HEK293 (cell line): ENCODE results near the gene PNPO.

Source experiments
- FEZF1 ChIP-seq: fragments of 450-650 bp; formaldehyde crosslinking; IDR thresholded peaks from 2 replicates; pipeline ENCODE4 v1.5.1; 2016; ENCODE audit warnings: missing biosample characterization, missing genetic modification characterization
- KLF1 ChIP-seq: fragments of 450-650 bp; formaldehyde crosslinking; IDR thresholded peaks from 2 replicates; pipeline ENCODE4 v1.5.1; 2016; ENCODE audit warnings: missing biosample characterization, missing genetic modification characterization
- KLF10 ChIP-seq: fragments of 450-650 bp; IDR thresholded peaks from 2 replicates; pipeline ENCODE4 v1.5.1; 2018; ENCODE audit warnings: missing biosample characterization, mild to moderate bottlenecking, missing genetic modification characterization
- MZF1 ChIP-seq: fragments of 450-650 bp; formaldehyde crosslinking; IDR thresholded peaks from 2 replicates; pipeline ENCODE4 v1.5.1; 2017; ENCODE audit warnings: missing biosample characterization, missing genetic modification characterization, borderline replicate concordance
- SCRT1 ChIP-seq: fragments of 450-650 bp; formaldehyde crosslinking; IDR thresholded peaks from 2 replicates; pipeline ENCODE4 v1.5.1; 2016; ENCODE audit warnings: missing biosample characterization, missing genetic modification characterization, borderline replicate concordance
- SP7 ChIP-seq: fragments of 450-650 bp; formaldehyde crosslinking; IDR thresholded peaks from 2 replicates; pipeline ENCODE4 v1.5.1; 2016; ENCODE audit warnings: missing biosample characterization, missing genetic modification characterization
- YY1 ChIP-seq: fragments of 450-650 bp; formaldehyde crosslinking; IDR thresholded peaks from 2 replicates; pipeline ENCODE4 v1.5.1; 2018; ENCODE audit warnings: missing biosample characterization, missing genetic modification characterization
- YY2 ChIP-seq: fragments of 450-650 bp; formaldehyde crosslinking; IDR thresholded peaks from 2 replicates; pipeline ENCODE4 v1.5.1; 2016; ENCODE audit warnings: missing biosample characterization, missing genetic modification characterization
- ZBTB10 ChIP-seq: fragments of 450-650 bp; formaldehyde crosslinking; IDR thresholded peaks from 2 replicates; pipeline ENCODE4 v1.5.1; 2016; ENCODE audit warnings: missing biosample characterization, missing genetic modification characterization
- ZBTB20 ChIP-seq: fragments of 450-650 bp; formaldehyde crosslinking; IDR thresholded peaks from 2 replicates; pipeline ENCODE4 v1.5.1; 2016; ENCODE audit warnings: missing biosample characterization, missing genetic modification characterization
- ZBTB48 ChIP-seq: fragments of 450-650 bp; formaldehyde crosslinking; IDR thresholded peaks from 2 replicates; pipeline ENCODE4 v1.5.1; 2016; ENCODE audit warnings: missing biosample characterization, missing genetic modification characterization
- ZBTB8A ChIP-seq: fragments of 450-650 bp; formaldehyde crosslinking; IDR thresholded peaks from 2 replicates; pipeline ENCODE4 v1.5.1; 2016; ENCODE audit warnings: missing biosample characterization, missing genetic modification characterization
- ZFP3 ChIP-seq: fragments of 450-650 bp; formaldehyde crosslinking; IDR thresholded peaks from 2 replicates; pipeline ENCODE4 v1.5.1; 2016; ENCODE audit warnings: low read depth, missing biosample characterization, missing genetic modification characterization
- ZNF112 ChIP-seq: fragments of 450-650 bp; formaldehyde crosslinking; IDR thresholded peaks from 2 replicates; pipeline ENCODE4 v1.5.0; 2017; ENCODE audit warnings: missing biosample characterization, missing genetic modification characterization
- ZNF175 ChIP-seq: fragments of 450-650 bp; formaldehyde crosslinking; IDR thresholded peaks from 2 replicates; pipeline ENCODE4 v1.5.1; 2016; ENCODE audit warnings: missing biosample characterization, missing genetic modification characterization
- ZNF184 ChIP-seq: fragments of 450-650 bp; IDR thresholded peaks from 2 replicates; pipeline ENCODE4 v1.5.1; 2018; ENCODE audit warnings: missing biosample characterization, mild to moderate bottlenecking, missing genetic modification characterization
- ZNF211 ChIP-seq: fragments of 450-650 bp; formaldehyde crosslinking; IDR thresholded peaks from 2 replicates; pipeline ENCODE4 v1.5.1; 2016; ENCODE audit warnings: low read depth, missing biosample characterization, missing genetic modification characterization
- ZNF274 ChIP-seq, 2 experiments: fragments of 200-500 bp in 1 of 2; fragments of 450-650 bp in 1 of 2; sonication (Bioruptor generic) in 1 of 2; formaldehyde crosslinking in 1 of 2; IDR thresholded peaks; 2 replicates each; pipeline versions ENCODE4 v1.5.1 to v1.6.1; 2014 to 2016; ENCODE audit warnings: borderline replicate concordance in 1 of 2, inconsistent platforms in 1 of 2, low read length in 1 of 2, missing biosample characterization in 1 of 2, missing genetic modification characterization in 1 of 2
- ZNF280D ChIP-seq: fragments of 450-650 bp; formaldehyde crosslinking; IDR thresholded peaks from 2 replicates; pipeline ENCODE4 v1.5.1; 2016; ENCODE audit warnings: missing biosample characterization, missing genetic modification characterization
- ZNF292 ChIP-seq: fragments of 450-650 bp; formaldehyde crosslinking; IDR thresholded peaks from 2 replicates; pipeline ENCODE4 v1.5.1; 2016; ENCODE audit warnings: low read depth, missing biosample characterization, missing genetic modification characterization, borderline replicate concordance
- ZNF324 ChIP-seq: fragments of 450-650 bp; formaldehyde crosslinking; IDR thresholded peaks from 2 replicates; pipeline ENCODE4 v1.5.1; 2016; ENCODE audit warnings: missing biosample characterization, missing genetic modification characterization
- ZNF335 ChIP-seq: fragments of 450-650 bp; formaldehyde crosslinking; conservative IDR thresholded peaks from 2 replicates; pipeline ENCODE4 v1.5.1; 2016; ENCODE audit warnings: missing biosample characterization, missing genetic modification characterization
- ZNF394 ChIP-seq: fragments of 450-650 bp; formaldehyde crosslinking; IDR thresholded peaks from 2 replicates; pipeline ENCODE4 v1.5.1; 2016; ENCODE audit warnings: missing biosample characterization, missing genetic modification characterization, mild to moderate bottlenecking, moderate library complexity, borderline replicate concordance
- ZNF488 ChIP-seq: fragments of 450-650 bp; formaldehyde crosslinking; IDR thresholded peaks from 2 replicates; pipeline ENCODE4 v1.5.1; 2016; ENCODE audit warnings: missing biosample characterization, missing genetic modification characterization
- ZNF501 ChIP-seq: fragments of 450-650 bp; formaldehyde crosslinking; IDR thresholded peaks from 2 replicates; pipeline ENCODE4 v1.5.1; 2016; ENCODE audit warnings: missing biosample characterization, missing genetic modification characterization
- ZNF561 ChIP-seq: fragments of 450-650 bp; IDR thresholded peaks from 2 replicates; pipeline ENCODE4 v1.5.1; 2018; ENCODE audit warnings: missing biosample characterization, missing genetic modification characterization, borderline replicate concordance
- ZNF660 ChIP-seq: fragments of 450-650 bp; IDR thresholded peaks from 2 replicates; pipeline ENCODE4 v1.5.1; 2018; ENCODE audit warnings: missing biosample characterization, mild to moderate bottlenecking, missing genetic modification characterization
- ZNF707 ChIP-seq: fragments of 450-650 bp; formaldehyde crosslinking; IDR thresholded peaks from 2 replicates; pipeline ENCODE4 v1.5.1; 2016; ENCODE audit warnings: missing biosample characterization, missing genetic modification characterization
- ZNF76 ChIP-seq: fragments of 450-650 bp; formaldehyde crosslinking; IDR thresholded peaks from 2 replicates; pipeline ENCODE4; 2016; ENCODE audit warnings: low read depth, missing biosample characterization, missing genetic modification characterization, borderline replicate concordance
- ZSCAN18 ChIP-seq: fragments of 450-650 bp; formaldehyde crosslinking; IDR thresholded peaks from 2 replicates; pipeline ENCODE4 v1.5.1; 2016; ENCODE audit warnings: missing biosample characterization, missing genetic modification characterization

PNPO gene

GRCh38 chr17:47895347-47895855 is 46.0 kb upstream of the PNPO start (continued):
- TF ChIP-seq ZNF76 (peak; percentile 33; the same call in 1 of the 2 replicates), ZNF394 (peak; percentile 35; the same call in 1 of the 2 replicates), ZBTB48 (tag by site-specific recombination) (0 out of 2 replicates have a peak, but pooled peaks have one; percentile 50), ZNF184 (0 out of 2 replicates have a peak, but pooled peaks have one; percentile 39), ZNF335 (tag by site-specific recombination) (no peak; the same call in none of the 2 replicates), SCRT1 (no peak), KLF10 (tag by site-specific recombination) (peak; percentile 8; the same call in 1 of the 2 replicates), ZNF211 (tag by site-specific recombination) (no peak), ZNF324 (tag by site-specific recombination) (no peak), ZNF112 (tag by site-specific recombination) (no peak), ZNF561 (no peak), ZFP3 (tag by site-specific recombination) (no peak), ZNF280D (tag by site-specific recombination) (no peak), ZNF274 (IDR thresholded peaks at IDR 0.05; ENCODE audit: low read length) (no peak), ZNF274 (tag by site-specific recombination; IDR thresholded peaks at IDR 0.05; ENCODE audit: borderline replicate concordance) (no peak), ZNF175 (tag by site-specific recombination) (no peak), KLF1 (0 out of 2 replicates have a peak, but pooled peaks have one; percentile 47), YY1 (tag by site-specific recombination) (no peak), YY2 (tag by site-specific recombination) (0 out of 2 replicates have a peak, but pooled peaks have one; percentile 20), MZF1 (tag by site-specific recombination) (peak; percentile 73; the same call in 1 of the 2 replicates), ZNF660 (tag by site-specific recombination) (0 out of 2 replicates have a peak, but pooled peaks have one; percentile 53), ZBTB20 (tag by site-specific recombination) (peak; percentile 95), ZNF501 (tag by site-specific recombination) (peak; percentile 80), ZNF707 (tag by site-specific recombination) (no peak), SP7 (0 out of 2 replicates have a peak, but pooled peaks have one; percentile 8), FEZF1 (tag by site-specific recombination) (no peak), ZSCAN18 (no peak), ZBTB8A (tag by site-specific recombination) (peak; percentile 26), ZBTB10 (tag by site-specific recombination) (peak; percentile 88), ZNF488 (tag by site-specific recombination) (no peak), ZNF292 (tag by site-specific recombination) (no peak)
